Hepatocyte (in vitro differentiated cells): Measurements from ENCODE around the gene PDZD11.

Experiments used
- EZH2phosphoT487 ChIP-seq: fragments of 200-600 bp; sonication (generic); IDR thresholded peaks from one replicate; pipeline ENCODE4 v1.6.1; 2018; ENCODE audit warnings: antibody characterized with exemption, mild to moderate bottlenecking, low read depth, moderate library complexity; ENCODE audit not compliant: unreplicated experiment, severe bottlenecking
- TF ChIP-seq, protein P1 (sequence below): fragments of 200-600 bp; sonication (generic); IDR thresholded peaks from 2 replicates; pipeline ENCODE4 v1.5.1; 2016; ENCODE audit warnings: antibody characterized with exemption, mild to moderate bottlenecking; ENCODE audit not compliant: poor library complexity

DNA sequence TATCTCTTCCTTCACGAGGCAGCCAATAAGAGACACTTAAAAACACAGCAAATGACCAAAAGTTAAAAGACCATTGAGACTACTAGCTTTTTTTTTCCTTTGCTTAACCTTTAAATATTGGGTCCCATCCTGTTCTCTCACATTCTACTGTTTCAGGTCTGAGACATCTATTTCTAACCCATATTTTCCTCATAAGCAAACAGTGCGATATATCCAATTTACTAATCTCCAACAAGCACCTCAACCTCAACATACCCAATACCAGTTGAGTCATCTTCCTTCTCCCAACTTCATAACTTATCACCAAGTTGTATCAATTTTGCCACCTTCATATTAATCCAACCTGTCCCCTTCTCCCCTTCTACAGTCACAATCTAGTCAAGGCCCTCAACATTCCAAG, 48.2 kb downstream of the PDZD11 start:
- TF ChIP-seq, protein P1, sequence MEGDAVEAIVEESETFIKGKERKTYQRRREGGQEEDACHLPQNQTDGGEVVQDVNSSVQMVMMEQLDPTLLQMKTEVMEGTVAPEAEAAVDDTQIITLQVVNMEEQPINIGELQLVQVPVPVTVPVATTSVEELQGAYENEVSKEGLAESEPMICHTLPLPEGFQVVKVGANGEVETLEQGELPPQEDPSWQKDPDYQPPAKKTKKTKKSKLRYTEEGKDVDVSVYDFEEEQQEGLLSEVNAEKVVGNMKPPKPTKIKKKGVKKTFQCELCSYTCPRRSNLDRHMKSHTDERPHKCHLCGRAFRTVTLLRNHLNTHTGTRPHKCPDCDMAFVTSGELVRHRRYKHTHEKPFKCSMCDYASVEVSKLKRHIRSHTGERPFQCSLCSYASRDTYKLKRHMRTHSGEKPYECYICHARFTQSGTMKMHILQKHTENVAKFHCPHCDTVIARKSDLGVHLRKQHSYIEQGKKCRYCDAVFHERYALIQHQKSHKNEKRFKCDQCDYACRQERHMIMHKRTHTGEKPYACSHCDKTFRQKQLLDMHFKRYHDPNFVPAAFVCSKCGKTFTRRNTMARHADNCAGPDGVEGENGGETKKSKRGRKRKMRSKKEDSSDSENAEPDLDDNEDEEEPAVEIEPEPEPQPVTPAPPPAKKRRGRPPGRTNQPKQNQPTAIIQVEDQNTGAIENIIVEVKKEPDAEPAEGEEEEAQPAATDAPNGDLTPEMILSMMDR: no peak
- no peak for TF ChIP-seq EZH2phosphoT487
